ENCODE results near the gene LIN9. TPM values are rescaled to one million over a fixed set of nuclear protein-coding genes. Genes with fewer than 3 reads are reported as not detected.
A peak's percentile ranks its signal among the peaks of the same experiment; 100 is the strongest.
"Not testable (repeated sequence)": the region's sequence is repeated elsewhere in the genome, so short reads cannot be mapped to it uniquely, and the experiment has no call there.

The LIN9 gene
- total RNA-seq, 4 donors from 2014 or later, result 1.00 to 3.2 (median 2.3) TPM; not detected in 1

DNA sequence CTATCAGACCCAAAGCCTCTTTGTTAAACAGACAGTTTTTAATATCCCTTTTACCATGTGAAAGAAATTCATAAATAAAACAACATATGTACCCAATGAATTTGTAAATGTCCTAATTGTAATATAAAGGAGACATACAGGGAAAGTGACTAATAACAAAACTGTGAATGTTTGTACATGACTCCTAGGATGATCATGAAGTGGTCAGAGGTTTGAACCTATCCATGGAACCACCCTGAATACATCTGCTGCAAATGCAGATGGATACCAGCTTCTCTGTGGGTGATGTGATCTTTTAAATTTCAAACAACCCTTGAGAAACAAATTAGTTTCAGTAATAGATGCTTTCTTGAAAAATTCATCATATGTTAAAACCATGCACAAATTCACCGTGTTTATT, 105.7 kb downstream of the LIN9 start:
- intact Hi-C loops (cut with DNase I; ENCODE audit: low total_unique reads) (no loop called here), in situ Hi-C loops (cut with MboI; ENCODE audit: low pct_ligation_motif_present in 1 of 4, low pct_unique_long_range_greater_than_20kb in 1 of 4, low sequenced_read_pairs in 3 of 4) (loop anchor here in 1 of 4 donors (25.0 kb wide), 1 partner anchor 134 kb away; no protein-coding TSS in a partner anchor)
- H3K4me3 ChIP-seq, result no peak overlapping the region
- no peaks in the 10 kb centered on the region for H3K27me3 ChIP-seq
- H3K27ac ChIP-seq, result no peak overlapping the region
- WGBS, 2 donors (ENCODE audit: low coverage in 1 of 2), result 86 to 100% methylated on average over 1 of the region's 1 CpG
- no peak for TF ChIP-seq CTCF (IDR thresholded peaks at IDR 0.05)
- no peak for TF ChIP-seq POLR2A (IDR thresholded peaks at IDR 0.05)
- TF ChIP-seq POLR2AphosphoS5 (IDR thresholded peaks at IDR 0.05), result no peak
- TF ChIP-seq EP300 (IDR thresholded peaks at IDR 0.05; ENCODE audit: low read depth), result no peak
- no peaks in the 10 kb centered on the region for H3K4me1 ChIP-seq
- H3K9me3 ChIP-seq, result no peaks in the 10 kb centered on the region
- DNase-seq, result no peak
- H3K36me3 ChIP-seq, result no peaks in the 10 kb centered on the region

GRCh38 chr1:226202666-226203065, 106.3 kb downstream of the LIN9 start:
- WGBS, 2 donors (ENCODE audit: low coverage in 1 of 2), result 69 to 85% methylated on average over 2 to 6 of the region's 6 CpGs

DNA sequence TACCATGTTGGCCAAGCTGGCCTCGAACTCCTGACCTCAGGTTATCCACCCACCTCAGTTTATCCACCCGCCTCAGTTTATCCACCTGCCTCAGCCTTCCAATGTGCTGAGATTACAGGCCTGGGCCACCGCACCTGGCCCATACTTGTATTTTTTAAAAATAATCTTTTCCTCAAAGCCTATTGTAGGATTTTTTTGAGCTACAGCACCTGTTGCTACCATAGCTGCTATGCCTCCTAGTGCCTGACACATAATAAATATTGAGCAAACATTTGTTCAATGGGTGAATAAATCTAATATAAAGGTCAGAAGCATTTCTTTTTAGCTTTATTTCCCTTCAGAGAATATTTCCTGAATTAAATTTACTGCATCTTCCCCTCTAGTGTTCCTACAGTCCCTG, 106.7 kb downstream of the LIN9 start:
- intact Hi-C loops (cut with DNase I; ENCODE audit: low total_unique reads), result no loop called here
- Histone ChIP-seq H3K9me3 (no peaks in the 10 kb centered on the region), H3K36me3 (no peaks in the 10 kb centered on the region), H3K27ac (no peak overlapping the region), H3K4me1 (no peaks in the 10 kb centered on the region), H3K4me3 (no peak overlapping the region), H3K27me3 (no peaks in the 10 kb centered on the region)
- TF ChIP-seq POLR2A (IDR thresholded peaks at IDR 0.05), result no peak
- no peak for TF ChIP-seq CTCF (IDR thresholded peaks at IDR 0.05)
- no peak for TF ChIP-seq POLR2AphosphoS5 (IDR thresholded peaks at IDR 0.05)
- TF ChIP-seq EP300 (IDR thresholded peaks at IDR 0.05; ENCODE audit: low read depth), result no peak
- in situ Hi-C loops (cut with MboI; ENCODE audit: low pct_ligation_motif_present in 1 of 4, low pct_unique_long_range_greater_than_20kb in 1 of 4, low sequenced_read_pairs in 3 of 4), result loop anchor here in 1 of 4 donors (25.0 kb wide), 1 partner anchor 135 kb away; no protein-coding TSS in a partner anchor
- 80 to 81% methylated on average over 3 of the region's 3 CpGs for WGBS, 2 donors (ENCODE audit: low coverage in 1 of 2)
- DNase-seq, result no peak

More at GRCh38 chr1:226202666-226203065, 106.3 kb downstream of the LIN9 start:
- H3K27ac ChIP-seq; H3K9me3 ChIP-seq; H3K36me3 ChIP-seq; H3K4me1 ChIP-seq; H3K4me3 ChIP-seq; DNase-seq; H3K27me3 ChIP-seq; intact Hi-C loops (cut with DNase I; ENCODE audit: low total_unique reads): not testable (repeated sequence)
- in situ Hi-C loops (cut with MboI; ENCODE audit: low pct_ligation_motif_present in 1 of 4, low pct_unique_long_range_greater_than_20kb in 1 of 4, low sequenced_read_pairs in 3 of 4), result loop anchor here in 1 of 4 donors (25.0 kb wide), 1 partner anchor 135 kb away; no protein-coding TSS in a partner anchor

DNA sequence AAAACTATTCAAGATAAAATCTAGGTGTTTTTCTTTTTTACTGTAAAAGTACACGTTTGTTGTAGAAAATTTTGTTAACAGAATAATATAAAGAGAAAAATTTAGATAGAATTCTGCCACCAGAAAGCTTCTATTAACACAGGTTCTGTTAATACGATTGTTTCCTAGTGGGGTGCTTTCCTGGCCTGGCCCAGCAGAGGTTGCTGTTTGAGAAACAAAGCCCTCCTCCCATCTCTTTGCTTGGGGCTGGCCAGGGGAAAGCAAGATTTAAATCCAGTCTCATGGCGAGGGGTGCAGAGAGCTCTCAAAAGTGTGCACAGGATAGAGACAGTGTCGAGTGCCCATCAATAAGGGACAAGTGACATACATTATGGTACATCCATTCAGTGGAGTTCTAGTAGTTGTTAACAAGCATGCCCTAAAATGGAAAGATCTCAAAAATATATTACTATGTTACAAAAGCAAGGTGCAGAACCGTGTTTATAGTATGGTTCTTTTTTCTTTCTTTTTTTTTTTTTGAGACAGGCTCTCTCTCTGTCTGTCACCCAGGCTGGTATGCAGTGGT, 107.9 kb downstream of the LIN9 start:
- Histone ChIP-seq H3K27ac (no peak overlapping the region), H3K4me3 (no peak overlapping the region), H3K4me1 (no peaks in the 10 kb centered on the region), H3K9me3 (no peaks in the 10 kb centered on the region), H3K36me3 (no peaks in the 10 kb centered on the region), H3K27me3 (no peaks in the 10 kb centered on the region)
- WGBS, 2 donors (ENCODE audit: low coverage in 1 of 2), result 60 to 70% methylated on average over 5 of the region's 5 CpGs
- in situ Hi-C loops (cut with MboI; ENCODE audit: low pct_ligation_motif_present in 1 of 4, low pct_unique_long_range_greater_than_20kb in 1 of 4, low sequenced_read_pairs in 3 of 4) (loop anchor here in 1 of 4 donors (25.0 kb wide), 1 partner anchor 136 kb away; no protein-coding TSS in a partner anchor), intact Hi-C loops (cut with DNase I; ENCODE audit: low total_unique reads) (no loop called here)
- TF ChIP-seq EP300 (IDR thresholded peaks at IDR 0.05; ENCODE audit: low read depth), result no peak
- peak in 1 of 5 experiments; percentile 4 for TF ChIP-seq CTCF (IDR thresholded peaks at IDR 0.05)
- DNase-seq, result peak; percentile 20

DNA sequence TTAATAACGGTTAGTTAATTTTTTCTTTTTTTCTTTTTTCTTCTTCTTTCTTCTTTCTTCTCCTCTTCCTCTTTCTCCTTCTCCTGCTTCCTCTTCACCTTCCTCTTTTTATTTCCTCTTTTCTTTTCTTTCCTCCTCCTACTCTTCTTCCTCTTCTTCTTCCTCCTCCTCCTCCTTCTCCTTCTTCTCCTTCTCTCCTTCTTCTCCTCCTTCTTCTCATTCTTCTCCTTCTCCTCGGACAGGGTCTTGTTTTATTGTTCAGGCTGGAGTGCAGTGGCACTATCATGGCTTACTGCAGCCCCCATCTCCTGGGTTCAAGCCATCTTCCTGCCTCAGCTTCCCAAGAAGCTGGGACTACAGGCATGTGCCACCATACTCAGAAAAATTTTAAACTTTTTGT, 109.0 kb downstream of the LIN9 start:
- Histone ChIP-seq H3K27me3 (no peaks in the 10 kb centered on the region), H3K4me3 (no peak overlapping the region), H3K36me3 (no peaks in the 10 kb centered on the region), H3K9me3 (no peaks in the 10 kb centered on the region), H3K4me1 (no peaks in the 10 kb centered on the region), H3K27ac (no peak overlapping the region)
- in situ Hi-C loops (cut with MboI; ENCODE audit: low pct_ligation_motif_present in 1 of 4, low pct_unique_long_range_greater_than_20kb in 1 of 4, low sequenced_read_pairs in 3 of 4) (loop anchor here in 2 of 4 donors (5.0 to 25.0 kb wide), 2 partner anchors 68 to 137 kb away; no protein-coding TSS in a partner anchor), intact Hi-C loops (cut with DNase I; ENCODE audit: low total_unique reads) (loop anchor here (5.0 kb wide), 1 partner anchor 73 kb away; no protein-coding TSS in a partner anchor)
- WGBS, 2 donors (ENCODE audit: low coverage in 1 of 2), result 62 to 69% methylated on average over 2 of the region's 2 CpGs
- DNase-seq, result no peak
- no peak for TF ChIP-seq POLR2A (IDR thresholded peaks at IDR 0.05)
- no peak for TF ChIP-seq CTCF (IDR thresholded peaks at IDR 0.05)
- no peak for TF ChIP-seq POLR2AphosphoS5 (IDR thresholded peaks at IDR 0.05)
- TF ChIP-seq EP300 (IDR thresholded peaks at IDR 0.05; ENCODE audit: low read depth), result no peak
